Endothelial cell of umbilical vein (primary cell): ENCODE measurements around the gene CTSW. TPM values are rescaled to one million over a fixed set of nuclear protein-coding genes. Genes with fewer than 3 reads are reported as not detected.

ENCODE experiments used
- BruUV-seq: library from RNA; stranded (reverse); fragments of 400-500 nt; replicated peaks from 2 replicates; lab custom pipeline; 2021; lab: Mats Ljungman, UMichigan
- CTCF ChIA-PET: fragments of 300-600, 350-600 bp; sonication (Branson Sonifier 250); formaldehyde crosslinking; loops from one replicate; lab custom pipeline; 2021; ENCODE audit warnings: antibody characterized with exemption, inconsistent platforms; lab: Charles Lee
- POLR2A ChIA-PET: fragments of 300-600, 350-600 bp; sonication (Branson Sonifier 250); formaldehyde crosslinking; loops from one replicate; lab custom pipeline; 2021; ENCODE audit warnings: antibody characterized with exemption, inconsistent platforms; lab: Charles Lee
- DNase-seq: peaks from one replicate; pipeline ENCODE4 v3.0.0-alpha.2; 2011; ENCODE audit warnings: low read depth, low spot score
- FAIRE-seq: peaks from 2 replicates; lab custom pipeline; 2011; peaks lifted over from hg19 to GRCh38; lab: Jason Lieb, UNC
- H2AFZ ChIP-seq: 2 replicates; pipeline ENCODE4 v1.6.0; 2012; ENCODE audit warnings: low read depth, low read length, control low read depth, inconsistent platforms
- H3K27ac ChIP-seq: 2 replicates; pipeline ENCODE4 v1.5.1; 2011; ENCODE audit warnings: low read depth, mild to moderate bottlenecking, control low read depth, low read length, moderate library complexity; ENCODE audit not compliant: insufficient read depth
- H3K27me3 ChIP-seq, 2 experiments: 2 replicates each; pipeline versions ENCODE4 v1.6.0 to v1.6.1; 2011; ENCODE audit warnings: low read length in 2 of 2, mixed read lengths in 1 of 2; ENCODE audit not compliant: control insufficient read depth in 2 of 2, insufficient read depth in 2 of 2
- H3K36me3 ChIP-seq, 2 experiments: 2 replicates in 1 of 2; 3 replicates in 1 of 2; pipeline ENCODE4 v1.5.1; 2011; ENCODE audit warnings: low read length in 2 of 2, mild to moderate bottlenecking in 1 of 2, moderate library complexity in 1 of 2; ENCODE audit not compliant: control insufficient read depth in 2 of 2, insufficient read depth in 2 of 2; ENCODE audit errors: extremely low read depth in 1 of 2
- H3K4me1 ChIP-seq: 3 replicates; pipeline ENCODE4 v1.5.1; 2011; ENCODE audit warnings: mild to moderate bottlenecking, low read length; ENCODE audit not compliant: control insufficient read depth, insufficient read depth; ENCODE audit errors: extremely low read depth
- H3K4me2 ChIP-seq: 2 replicates; pipeline ENCODE4 v1.6.1; 2011; ENCODE audit warnings: low read length, control low read depth, mixed read lengths; ENCODE audit not compliant: insufficient read depth
- H3K4me3 ChIP-seq, 3 experiments: fragments of 200-600 bp in 1 of 3; sonication (generic), shearing (Covaris generic) in 1 of 3; replicated peaks in 1 of 3; 2 replicates each; pipeline ENCODE4 v1.5.1; 2011 to 2016; ENCODE audit warnings: control low read depth in 3 of 3, low read length in 3 of 3, mild to moderate bottlenecking in 2 of 3, inconsistent platforms in 1 of 3, low read depth in 1 of 3, moderate library complexity in 1 of 3; ENCODE audit not compliant: insufficient read depth in 1 of 3
- H3K79me2 ChIP-seq: 2 replicates; pipeline ENCODE4 v1.6.0; 2012; ENCODE audit warnings: low read length, inconsistent platforms; ENCODE audit not compliant: control insufficient read depth, insufficient read depth
- H3K9ac ChIP-seq: replicated peaks from 2 replicates; pipeline ENCODE3; 2011; ENCODE audit warnings: low read length, control low read depth; ENCODE audit not compliant: insufficient read depth; ENCODE audit errors: extremely low read depth
- H3K9me1 ChIP-seq: replicated peaks from 3 replicates; pipeline ENCODE4 v1.6.0; 2011; ENCODE audit warnings: mild to moderate bottlenecking, low read length; ENCODE audit not compliant: control insufficient read depth, insufficient read depth; ENCODE audit errors: extremely low read depth
- H3K9me3 ChIP-seq: replicated peaks from 2 replicates; pipeline ENCODE4 v1.5.1; 2012; ENCODE audit warnings: low read length, inconsistent platforms; ENCODE audit not compliant: control insufficient read depth, insufficient read depth
- H4K20me1 ChIP-seq: replicated peaks from 2 replicates; pipeline ENCODE3; 2011; ENCODE audit warnings: mild to moderate bottlenecking, low read length; ENCODE audit not compliant: control insufficient read depth, insufficient read depth; ENCODE audit errors: extremely low read depth
- CTCF ChIP-seq, 2 donors: IDR thresholded peaks; 1 replicate in 1 of 2; 2 replicates in 1 of 2; pipeline ENCODE4 v1.5.1; 2011; ENCODE audit warnings: low read length in 2 of 2, mild to moderate bottlenecking in 2 of 2, moderate library complexity in 2 of 2, control low read depth in 1 of 2, inconsistent platforms in 1 of 2, low read depth in 1 of 2; ENCODE audit not compliant: insufficient read depth in 1 of 2; ENCODE audit errors: extremely low read depth in 1 of 2
- EZH2 ChIP-seq: IDR thresholded peaks from 2 replicates; pipeline ENCODE4 v1.6.1; 2012; ENCODE audit warnings: borderline replicate concordance, low read depth, mild to moderate bottlenecking, moderate library complexity, low read length, inconsistent platforms; ENCODE audit not compliant: severe bottlenecking
- FOS ChIP-seq: IDR thresholded peaks from 2 replicates; pipeline ENCODE4 v1.6.1; 2011; ENCODE audit warnings: mild to moderate bottlenecking, low read length, moderate library complexity, borderline replicate concordance; ENCODE audit not compliant: insufficient read depth
- GATA2 ChIP-seq: IDR thresholded peaks from 2 replicates; pipeline ENCODE4 v1.7.0; 2011; ENCODE audit warnings: low read depth, mild to moderate bottlenecking, moderate library complexity, mixed read lengths, low read length; ENCODE audit not compliant: insufficient read length, insufficient read depth
- JUN ChIP-seq: IDR thresholded peaks from 2 replicates; pipeline ENCODE4 v1.6.1; 2011; ENCODE audit warnings: borderline replicate concordance, low read depth; ENCODE audit not compliant: insufficient read length, insufficient read depth
- MAX ChIP-seq: IDR thresholded peaks from 2 replicates; pipeline ENCODE4 v1.6.1; 2011; ENCODE audit not compliant: insufficient read depth, insufficient read length
- MYC ChIP-seq: IDR thresholded peaks from one replicate; pipeline ENCODE4 v1.6.1; 2011; ENCODE audit warnings: mild to moderate bottlenecking, low read depth, low read length
- POLR2A ChIP-seq: IDR thresholded peaks from 2 replicates; pipeline ENCODE4 v1.6.1; 2012; ENCODE audit warnings: low read depth, mild to moderate bottlenecking, control low read depth, low read length
- POLR2AphosphoS5 ChIP-seq: IDR thresholded peaks from 2 replicates; pipeline ENCODE4 v1.6.1; 2012; ENCODE audit warnings: low read depth, mild to moderate bottlenecking, control low read depth, low read length, moderate library complexity; ENCODE audit not compliant: insufficient read depth
- dilution Hi-C: fragments of 300-500 bp; cut with MboI; formaldehyde crosslinking; loops from one replicate; pipeline ENCODE4 v1.15.0; 2019; ENCODE audit warnings: low sequenced_read_pairs; ENCODE audit not compliant: extremely low pct_ligation_motif_present
- intact Hi-C: fragments of 100-400 bp; cut with micrococcal nuclease; formaldehyde crosslinking; loops from one replicate; pipeline ENCODE4 v1.10.0; 2022
- polyA plus RNA-seq, 4 experiments: library from polyadenylated mRNA; depleted of rRNA in 3 of 4; stranded (reverse) in 3 of 4; unstranded in 1 of 4; fragments of >200 nt; gene quantifications; 2 replicates each; pipeline versions ENCODE4 v1.2.1 to v1.2.3, GENCODE V29; 2011 to 2012; ENCODE audit warnings: missing spikeins in 1 of 4
- total RNA-seq: library from RNA; stranded (reverse); gene quantifications from 2 replicates; pipeline ENCODE4 v1.2.3, GENCODE V29; 2021

CTSW gene
- total and polyA plus RNA-seq, 2 donors (not counting 3 experiments of a cell fraction or from before 2014, with no cell fraction given): not detected

GRCh38 chr11:65927904-65928397 is 48.3 kb downstream of the CTSW start:
- TF ChIP-seq GATA2: no peak
- TF ChIP-seq MYC: no peak
- no peak for TF ChIP-seq MAX
- no peak for TF ChIP-seq JUN
- no peak for TF ChIP-seq FOS
- no peak for TF ChIP-seq POLR2AphosphoS5
- no peak for TF ChIP-seq CTCF (IDR thresholded peaks at IDR 0.05; ENCODE audit: extremely low read depth in 1 of 2, insufficient read depth in 1 of 2, low read depth in 1 of 2, low read length in 2 of 2)
- TF ChIP-seq EZH2: no peak
- no peak for TF ChIP-seq POLR2A
- Histone ChIP-seq H4K20me1 (no peaks in the 10 kb centered on the region), H3K9me1 (no peaks in the 10 kb centered on the region), H3K36me3 (peaks cover 0 to 3% of the 10 kb centered on the region in 2 experiments), H3K9ac (no peak overlapping the region), H3K27ac (no peak overlapping the region), H3K79me2 (no peaks in the 10 kb centered on the region), H3K4me3 (no peak overlapping the region), H3K27me3 (no peaks in the 10 kb centered on the region), H3K4me2 (no peak overlapping the region), H3K9me3 (no peaks in the 10 kb centered on the region), H2AFZ (no peak overlapping the region), H3K4me1 (no peaks in the 10 kb centered on the region)
- no TSS peak for BruUV-seq
- FAIRE-seq (no peak), DNase-seq (no peak)
- dilution Hi-C loops (no loop called here), intact Hi-C loops (no loop called here)
- ChIA-PET POLR2A (no interaction called here), CTCF (interaction anchor here (0.8 to 1.0 kb wide), 2 partner anchors 13 to 43 kb away, joined by 3 read pairs; no protein-coding TSS in a partner anchor)
